Measurements from ENCODE around the gene WDR38.
"Not testable (repeated sequence)": the region's sequence is repeated elsewhere in the genome, so short reads cannot be mapped to it uniquely, and the experiment has no call there.

Gene WDR38

GRCh38 chr9:124835026-124835557, 18.2 kb upstream of the WDR38 start:
- no peak for DNase-seq

GRCh38 chr9:124838132-124838531, 15.1 kb upstream of the WDR38 start:
- DNase-seq: not testable (repeated sequence)

DNA sequence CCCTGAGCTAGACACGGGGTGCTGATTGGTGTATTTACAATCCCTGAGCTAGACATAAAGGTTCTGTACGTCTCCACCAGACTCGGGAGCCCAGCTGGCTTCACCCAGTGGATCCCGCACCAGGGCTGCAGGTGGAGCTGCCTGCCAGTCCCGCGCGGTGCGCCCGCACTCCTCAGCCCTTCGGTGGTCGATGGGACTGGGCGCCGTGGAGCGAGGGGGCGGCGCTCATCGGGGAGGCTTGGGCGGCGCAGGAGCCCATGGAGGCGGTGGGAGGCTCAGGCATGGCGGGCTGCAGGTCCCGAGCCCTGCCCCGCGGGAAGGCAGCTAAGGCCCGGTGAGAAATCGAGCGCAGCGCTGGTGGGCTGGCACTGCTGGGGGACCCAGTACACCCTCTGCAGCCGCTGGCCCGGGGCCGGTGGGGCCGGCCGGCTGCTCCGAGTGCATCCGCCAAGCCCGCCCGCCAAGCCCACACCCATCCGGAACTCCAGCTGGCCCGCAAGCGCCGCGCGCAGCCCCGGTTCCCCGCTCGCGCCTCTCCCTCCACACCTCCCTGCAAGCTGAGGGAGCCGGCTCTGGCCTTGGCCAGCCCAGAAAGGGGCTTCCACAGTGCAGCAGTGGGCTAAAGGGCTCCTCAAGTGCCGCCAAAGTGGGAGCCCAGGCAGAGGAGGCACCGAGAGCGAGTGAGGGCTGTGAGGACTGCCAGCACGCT, 14.5 kb upstream of the WDR38 start:
- not testable (repeated sequence) for DNase-seq

DNA sequence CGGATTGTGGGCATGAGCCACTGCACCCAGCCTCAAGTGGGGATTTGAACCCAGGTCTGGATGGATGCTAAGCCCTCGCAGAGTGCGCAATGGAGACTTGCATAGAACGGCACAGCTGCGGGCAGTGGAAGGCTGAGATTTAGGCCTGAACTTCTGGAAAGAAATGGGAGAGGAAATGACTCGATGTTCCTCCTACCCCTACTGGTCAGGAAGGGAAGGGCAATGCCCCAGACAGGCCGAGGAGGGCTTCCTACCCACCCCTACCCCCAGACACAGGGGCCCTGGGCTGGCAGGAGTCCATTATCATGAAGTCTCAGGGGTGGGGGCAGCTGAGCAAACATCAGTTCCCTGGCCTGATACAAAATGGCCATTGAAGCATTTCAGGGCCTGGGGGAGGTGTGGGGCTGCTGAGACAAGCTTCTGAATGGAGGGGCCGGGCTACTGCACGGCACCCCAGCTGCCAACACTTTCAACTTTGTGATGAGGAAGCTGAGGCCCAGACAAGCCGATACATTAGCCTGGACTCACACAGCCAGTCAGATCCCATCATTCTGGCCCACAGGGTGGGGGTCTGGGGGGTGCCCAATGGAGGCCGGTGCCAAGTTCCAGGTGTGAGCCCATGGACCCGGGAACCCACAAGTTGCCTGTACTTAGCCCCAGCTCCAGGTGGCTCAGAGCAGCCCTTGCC, 13.5 kb upstream of the WDR38 start:
- no peak for DNase-seq

DNA sequence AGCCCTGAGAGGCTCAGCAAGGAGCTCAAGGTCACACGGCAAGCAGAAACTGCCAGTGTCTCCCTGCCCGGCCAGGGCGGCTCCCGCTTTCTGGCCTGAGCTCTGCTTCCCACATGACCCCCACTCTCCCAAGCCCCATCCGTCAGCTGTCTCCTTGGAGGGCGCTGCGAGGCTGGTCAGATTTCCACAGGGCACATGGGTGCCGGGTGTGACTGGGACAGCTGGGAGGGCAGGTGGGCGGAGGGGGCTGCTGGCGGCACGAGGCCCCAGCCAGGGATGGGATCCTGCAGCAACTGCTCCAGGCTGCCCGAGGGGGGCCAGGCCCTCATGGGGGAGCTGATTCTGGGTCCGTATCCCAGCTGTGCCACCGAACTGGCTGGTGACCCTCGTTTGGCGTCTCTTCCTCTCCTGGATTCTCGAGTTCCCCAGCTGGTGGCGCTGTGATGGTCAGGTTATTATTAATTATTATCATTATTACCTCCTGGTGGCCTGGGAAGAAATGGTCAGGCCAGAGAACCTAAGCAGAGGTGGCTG, 12.9 kb upstream of the WDR38 start:
- DNase-seq: no peak

GRCh38 chr9:124841075-124841821, 12.0 kb upstream of the WDR38 start:
- DNase-seq: no peak

- no peak for DNase-seq
These were observed 9.7 kb upstream of the WDR38 start for GRCh38 chr9:124843456-124844034.

DNA sequence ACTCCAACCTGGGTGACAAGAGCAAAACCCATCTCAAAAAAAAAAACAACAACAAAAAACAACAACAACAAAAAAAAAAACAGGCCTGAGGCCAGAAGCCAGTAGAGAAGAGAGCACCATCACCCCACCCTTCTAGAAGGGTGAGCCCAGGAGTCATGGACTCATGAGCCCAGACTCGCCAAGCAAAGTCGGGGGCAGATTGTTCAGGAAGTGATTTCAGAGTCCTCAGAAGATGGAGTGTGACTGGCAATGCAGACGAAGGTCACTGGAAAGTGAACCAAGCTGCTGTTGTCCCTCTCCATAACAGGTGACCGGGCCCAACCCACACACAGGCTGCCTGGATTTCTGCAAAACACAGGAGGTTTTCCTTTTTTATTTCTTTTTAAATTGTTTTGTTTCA, 9.0 kb upstream of the WDR38 start:
- DNase-seq: no peak

DNA sequence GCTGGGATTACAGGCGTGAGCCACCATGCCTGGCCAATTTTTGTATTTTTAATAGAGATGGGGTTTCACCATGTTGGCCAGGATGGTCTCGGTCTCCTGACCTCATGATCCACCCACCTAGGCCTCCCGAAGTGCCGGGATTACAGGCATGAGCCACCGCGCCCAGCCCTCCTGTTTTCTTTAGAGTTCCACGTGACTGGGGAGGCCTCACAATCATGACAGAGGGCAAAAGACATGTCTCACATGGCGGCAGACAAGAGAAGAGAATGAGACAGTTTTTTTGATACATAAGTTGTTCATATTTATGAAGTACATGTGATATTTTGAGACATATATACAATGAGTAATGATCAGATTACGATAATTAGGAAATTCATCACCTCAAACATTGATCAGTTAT, 6.8 kb upstream of the WDR38 start:
- not testable (repeated sequence) for DNase-seq

DNA sequence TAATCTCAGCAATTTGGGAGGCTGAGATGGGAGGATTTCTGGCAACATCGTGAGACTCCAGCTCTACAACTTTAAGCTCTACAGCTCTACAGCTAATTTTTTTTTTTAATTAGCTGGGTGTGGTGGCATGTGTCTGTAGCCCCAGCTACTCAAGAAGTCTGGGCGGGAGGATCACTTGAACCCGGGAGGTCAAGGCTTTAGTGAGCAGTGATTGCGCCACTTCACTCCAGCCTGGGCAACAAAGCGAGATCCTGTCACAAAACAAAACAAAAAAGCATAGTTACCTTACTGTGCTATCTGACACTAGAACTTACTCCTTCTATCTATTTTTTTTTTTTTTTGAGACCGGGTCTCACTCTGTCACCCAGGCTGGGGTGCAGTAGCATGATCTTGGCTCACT, 6.3 kb upstream of the WDR38 start:
- no peak for DNase-seq

DNA sequence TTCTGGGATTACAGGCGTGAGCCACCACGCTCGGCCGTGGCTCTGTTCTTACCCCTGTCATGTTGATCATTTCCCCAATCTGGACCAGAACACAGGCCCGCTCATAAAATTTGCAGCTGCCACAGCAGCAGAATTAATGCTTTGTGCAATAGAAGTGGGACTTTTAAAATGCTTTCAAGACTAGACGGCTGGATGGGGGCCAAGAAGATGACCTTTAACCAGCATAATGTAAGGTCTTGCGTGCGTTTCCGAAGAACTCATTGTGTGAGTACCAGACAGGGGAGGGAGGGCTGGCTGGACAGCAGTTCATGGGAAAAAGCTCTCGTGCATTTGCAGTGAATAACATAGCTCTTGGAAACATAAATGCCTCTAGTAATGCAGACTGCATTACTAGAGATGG, 3.5 kb upstream of the WDR38 start:
- DNase-seq: no peak

GRCh38 chr9:124852121-124852828, 985 bp upstream of the WDR38 start:
- DNase-seq: no peak

- DNase-seq: no peak
These were observed 414 bp downstream of the WDR38 start for GRCh38 chr9:124853605-124854143.

DNA sequence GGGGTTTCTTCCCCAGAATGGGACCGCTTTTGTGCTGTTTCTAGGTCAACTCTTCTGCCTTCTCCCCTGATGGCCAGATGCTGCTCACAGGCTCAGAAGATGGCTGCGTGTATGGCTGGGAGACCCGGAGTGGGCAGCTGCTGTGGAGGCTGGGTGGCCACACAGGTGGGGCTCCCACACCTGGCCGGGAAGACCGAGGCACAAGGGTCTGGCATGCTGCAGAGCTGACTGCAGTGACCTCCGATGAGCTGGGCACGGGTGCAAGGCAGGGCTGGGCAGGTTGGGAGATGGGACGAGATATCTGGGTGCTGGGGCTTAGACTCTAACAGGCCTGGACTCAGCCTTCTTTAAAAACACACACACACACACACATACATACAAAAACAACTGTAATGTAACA, 901 bp downstream of the WDR38 start:
- DNase-seq: no peak

DNA sequence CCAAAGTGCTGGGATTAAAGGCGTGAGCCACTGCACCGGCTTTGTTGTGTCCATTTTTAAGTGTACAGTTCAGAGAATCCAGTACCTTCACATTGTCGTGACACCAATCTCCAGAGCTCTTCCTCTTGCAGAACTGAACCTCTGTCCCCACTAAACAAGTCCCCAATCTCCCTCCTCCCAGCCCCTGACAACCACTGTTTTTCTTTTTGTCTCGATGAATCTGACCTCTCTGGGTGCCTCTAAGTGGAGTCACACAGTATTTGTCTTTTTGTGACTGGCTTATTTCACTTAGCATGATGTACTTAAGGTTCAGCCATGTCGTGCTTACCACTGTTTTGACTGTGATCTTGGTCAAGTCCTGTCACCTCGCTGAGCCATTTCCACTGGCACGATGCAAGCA, 1.6 kb downstream of the WDR38 start:
- no peak for DNase-seq

DNA sequence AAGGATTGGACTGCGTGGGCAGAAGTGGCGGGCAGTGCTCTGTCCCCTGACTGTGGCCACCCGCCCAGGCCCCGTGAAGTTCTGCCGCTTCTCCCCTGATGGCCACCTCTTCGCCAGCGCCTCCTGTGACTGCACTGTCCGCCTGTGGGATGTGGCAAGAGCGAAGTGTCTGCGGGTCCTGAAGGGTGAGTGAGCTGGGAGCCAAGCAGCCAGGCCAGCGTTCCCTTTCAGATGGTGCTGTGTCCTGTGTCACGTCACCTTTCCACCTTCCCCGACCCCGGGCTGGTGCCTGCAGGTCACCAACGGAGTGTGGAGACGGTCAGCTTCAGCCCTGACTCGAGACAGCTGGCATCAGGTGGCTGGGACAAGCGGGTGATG, 2.3 kb downstream of the WDR38 start:
- DNase-seq: no peak

- DNase-seq: no peak
These were observed 2.9 kb downstream of the WDR38 start for GRCh38 chr9:124855944-124856765.

DNA sequence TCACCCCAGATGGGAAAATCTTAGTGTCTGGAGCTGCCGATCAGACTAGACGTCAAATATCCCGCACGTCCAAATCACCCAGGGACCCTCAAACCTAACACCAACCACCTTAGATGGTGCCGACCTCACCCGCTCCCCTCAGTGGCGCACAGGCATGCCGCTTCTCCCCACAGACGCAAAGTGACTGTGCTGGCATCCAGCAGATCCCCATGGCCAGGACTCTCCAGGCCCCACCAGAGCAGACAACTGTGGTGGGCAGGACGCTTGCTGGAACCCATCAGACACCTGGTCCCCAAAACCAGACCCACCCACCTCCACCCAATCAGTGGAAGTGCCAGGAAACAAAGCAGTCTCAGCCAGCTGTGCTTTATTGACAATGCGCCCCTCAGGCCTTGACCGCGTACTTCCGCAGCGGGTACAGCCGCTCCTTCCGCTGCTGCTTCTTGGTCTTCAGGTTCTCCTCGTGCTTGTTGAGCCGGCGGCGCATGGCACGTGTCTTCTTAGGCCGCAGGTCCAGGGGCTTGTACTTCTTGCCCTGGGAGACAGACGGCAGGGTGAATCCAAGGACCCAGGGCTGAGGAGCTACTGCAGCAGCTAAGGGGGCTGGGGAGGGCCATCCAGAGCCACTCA, 4.4 kb downstream of the WDR38 start:
- DNase-seq: no peak

DNA sequence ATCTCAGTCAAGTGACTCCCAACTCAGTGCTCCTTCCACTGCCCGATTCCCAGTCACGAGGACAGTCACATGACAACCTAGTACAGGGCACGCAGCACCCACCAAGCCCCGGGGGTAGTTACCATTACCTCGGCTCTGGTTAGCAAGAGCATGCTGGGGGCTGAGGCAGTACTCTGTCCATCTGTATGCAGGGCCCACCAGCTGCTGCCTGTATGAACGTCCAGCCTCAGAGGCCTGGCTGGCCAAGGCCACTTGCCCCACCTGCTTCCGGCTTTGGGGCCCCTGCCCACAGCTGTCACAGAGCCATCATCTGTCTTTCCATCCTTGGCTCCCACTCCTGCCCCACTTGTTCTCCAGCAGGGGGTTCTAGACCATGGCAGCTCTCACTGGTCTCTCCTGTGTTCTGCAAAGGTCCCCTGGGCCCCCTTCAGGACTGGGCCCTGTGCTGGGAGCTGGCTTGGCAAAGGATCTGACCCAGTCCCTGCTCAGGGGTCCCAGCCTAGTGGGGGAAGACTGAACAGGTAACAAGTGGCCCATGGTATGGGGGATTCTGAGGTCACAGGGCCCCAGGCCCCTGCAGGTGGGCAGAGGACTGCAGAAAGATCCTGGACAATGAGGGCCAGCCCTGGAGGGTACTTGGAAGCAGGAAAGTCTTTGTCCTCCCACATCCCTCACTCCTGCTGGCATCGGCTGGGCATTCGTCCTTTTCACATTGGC, 5.2 kb downstream of the WDR38 start:
- no peak for DNase-seq

All from activated CD4-positive, alpha-beta T cell treated with anti-CD3 and anti-CD28 coated beads for 1 hour (primary cell).